GM12873 (cell line): Measurements from ENCODE around the gene PNPLA7.

Experiments
- TF ChIP-seq, protein P1 (sequence below): IDR thresholded peaks from 2 replicates; pipeline ENCODE4 v1.5.1; 2012; ENCODE audit warnings: low read depth, mild to moderate bottlenecking, moderate library complexity, low read length, control low read depth; ENCODE audit not compliant: insufficient read depth; ENCODE audit errors: missing control alignments

The PNPLA7 gene

DNA sequence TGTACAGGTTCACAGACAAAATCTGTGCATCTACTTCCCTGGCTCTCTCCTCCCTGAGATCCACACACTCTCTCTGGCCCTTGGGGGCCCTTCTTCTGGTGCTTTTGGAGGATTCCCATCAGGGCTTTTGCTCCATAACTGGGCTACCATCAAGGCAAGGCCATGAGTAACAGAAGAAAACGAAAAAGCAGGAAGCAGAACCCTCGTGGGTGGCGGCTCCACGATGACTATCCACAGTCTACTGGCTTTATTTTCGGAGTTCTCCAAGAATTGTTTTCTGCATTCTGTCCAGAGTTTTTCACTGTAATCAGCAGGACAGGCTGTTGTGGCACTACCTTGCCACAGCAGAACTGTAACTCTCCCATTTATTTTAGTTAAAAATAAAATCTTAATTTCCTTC is 19.9 kb downstream of the PNPLA7 start:
- TF ChIP-seq, protein P1, sequence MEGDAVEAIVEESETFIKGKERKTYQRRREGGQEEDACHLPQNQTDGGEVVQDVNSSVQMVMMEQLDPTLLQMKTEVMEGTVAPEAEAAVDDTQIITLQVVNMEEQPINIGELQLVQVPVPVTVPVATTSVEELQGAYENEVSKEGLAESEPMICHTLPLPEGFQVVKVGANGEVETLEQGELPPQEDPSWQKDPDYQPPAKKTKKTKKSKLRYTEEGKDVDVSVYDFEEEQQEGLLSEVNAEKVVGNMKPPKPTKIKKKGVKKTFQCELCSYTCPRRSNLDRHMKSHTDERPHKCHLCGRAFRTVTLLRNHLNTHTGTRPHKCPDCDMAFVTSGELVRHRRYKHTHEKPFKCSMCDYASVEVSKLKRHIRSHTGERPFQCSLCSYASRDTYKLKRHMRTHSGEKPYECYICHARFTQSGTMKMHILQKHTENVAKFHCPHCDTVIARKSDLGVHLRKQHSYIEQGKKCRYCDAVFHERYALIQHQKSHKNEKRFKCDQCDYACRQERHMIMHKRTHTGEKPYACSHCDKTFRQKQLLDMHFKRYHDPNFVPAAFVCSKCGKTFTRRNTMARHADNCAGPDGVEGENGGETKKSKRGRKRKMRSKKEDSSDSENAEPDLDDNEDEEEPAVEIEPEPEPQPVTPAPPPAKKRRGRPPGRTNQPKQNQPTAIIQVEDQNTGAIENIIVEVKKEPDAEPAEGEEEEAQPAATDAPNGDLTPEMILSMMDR = no peak

DNA sequence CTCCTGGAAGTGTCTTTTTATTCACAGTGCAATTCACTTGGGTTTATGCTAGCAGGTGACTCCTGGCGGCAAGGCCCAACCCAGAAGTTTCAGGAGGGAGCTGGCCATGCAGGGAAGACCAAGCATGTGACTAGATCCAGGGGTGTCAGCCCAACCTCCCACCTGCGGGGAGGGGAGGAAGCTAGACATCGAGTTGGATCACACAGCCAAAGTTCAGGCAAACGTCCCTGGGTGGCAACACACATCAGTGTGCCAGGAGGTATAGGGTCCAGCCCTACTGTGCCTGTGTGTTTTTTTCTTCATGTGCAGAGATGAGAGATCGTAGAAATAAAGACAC is 25.3 kb downstream of the PNPLA7 start:
- TF ChIP-seq, protein P1 = no peak

DNA sequence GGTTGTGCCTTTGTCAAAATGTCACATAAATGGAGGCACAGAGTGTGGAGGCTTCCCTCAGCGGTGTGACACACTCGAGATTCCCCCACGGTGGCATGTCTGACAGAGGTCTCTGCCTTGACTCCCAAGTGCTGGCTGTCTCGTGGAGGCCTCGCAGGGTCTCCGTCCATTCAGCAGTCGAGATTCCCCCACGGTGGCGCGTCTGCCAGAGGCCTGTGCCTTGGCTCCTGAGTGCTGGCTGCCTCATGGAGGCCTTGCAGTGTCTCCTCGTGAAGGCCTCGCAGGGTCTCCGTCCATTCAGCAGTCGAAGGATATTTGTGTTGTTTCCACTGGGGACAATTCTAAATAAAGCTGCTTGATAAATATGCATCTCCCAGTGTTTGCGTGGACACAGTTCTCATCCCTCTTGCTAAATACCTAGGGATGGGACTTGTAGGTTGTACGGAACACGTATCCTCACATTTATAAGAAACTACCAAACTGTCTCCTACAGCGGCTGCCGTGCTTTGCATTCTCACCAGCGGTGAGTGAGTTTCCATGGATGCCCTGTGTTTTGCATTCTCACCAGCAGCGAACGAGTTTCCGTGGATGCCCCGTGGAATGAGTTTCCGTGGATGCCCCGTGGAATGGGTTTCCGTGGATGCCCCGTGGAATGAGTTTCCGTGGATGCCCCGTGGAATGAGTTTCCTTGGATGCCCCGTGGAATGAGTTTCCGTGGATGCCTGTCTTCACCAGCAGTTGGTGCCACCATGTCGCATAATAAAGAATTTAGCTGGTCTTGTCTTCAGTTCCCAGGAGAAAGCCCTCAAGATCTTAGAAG is 25.8 kb downstream of the PNPLA7 start:
- TF ChIP-seq, protein P1 = no peak

DNA sequence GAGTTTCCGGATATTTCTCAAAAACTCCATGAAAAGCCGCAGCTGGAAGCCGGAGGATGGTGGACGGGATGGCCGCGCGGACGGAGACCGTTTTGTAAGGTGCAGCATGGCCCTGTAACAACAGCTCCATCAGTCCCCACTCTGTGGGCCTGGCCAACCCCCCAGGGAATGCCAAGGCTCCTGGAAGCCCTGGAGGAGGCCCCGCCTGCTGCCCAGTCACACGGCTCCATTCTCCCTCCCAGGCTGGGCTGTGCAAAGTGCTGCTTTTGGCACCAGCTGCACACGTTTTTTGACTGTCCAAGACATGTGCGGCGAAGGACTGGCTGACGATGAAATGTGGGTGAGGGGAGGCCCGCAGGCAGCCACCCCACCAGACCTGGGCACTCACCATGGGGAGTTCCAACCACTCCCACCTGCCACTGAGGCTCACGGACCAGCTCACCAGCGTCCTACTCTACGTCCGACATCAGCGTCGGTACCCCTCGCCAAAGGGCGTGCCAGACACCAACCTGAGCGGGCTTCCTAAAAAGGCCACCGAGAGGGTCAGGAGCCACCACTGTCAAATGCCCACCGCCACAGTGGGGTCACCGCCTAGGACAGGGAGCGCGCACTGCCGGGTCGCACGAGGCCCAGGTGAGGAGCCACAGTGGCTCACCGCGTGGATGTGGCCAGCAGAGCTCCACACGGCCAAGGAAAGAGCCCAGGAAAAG is 27.3 kb downstream of the PNPLA7 start:
- TF ChIP-seq, protein P1 = no peak

DNA sequence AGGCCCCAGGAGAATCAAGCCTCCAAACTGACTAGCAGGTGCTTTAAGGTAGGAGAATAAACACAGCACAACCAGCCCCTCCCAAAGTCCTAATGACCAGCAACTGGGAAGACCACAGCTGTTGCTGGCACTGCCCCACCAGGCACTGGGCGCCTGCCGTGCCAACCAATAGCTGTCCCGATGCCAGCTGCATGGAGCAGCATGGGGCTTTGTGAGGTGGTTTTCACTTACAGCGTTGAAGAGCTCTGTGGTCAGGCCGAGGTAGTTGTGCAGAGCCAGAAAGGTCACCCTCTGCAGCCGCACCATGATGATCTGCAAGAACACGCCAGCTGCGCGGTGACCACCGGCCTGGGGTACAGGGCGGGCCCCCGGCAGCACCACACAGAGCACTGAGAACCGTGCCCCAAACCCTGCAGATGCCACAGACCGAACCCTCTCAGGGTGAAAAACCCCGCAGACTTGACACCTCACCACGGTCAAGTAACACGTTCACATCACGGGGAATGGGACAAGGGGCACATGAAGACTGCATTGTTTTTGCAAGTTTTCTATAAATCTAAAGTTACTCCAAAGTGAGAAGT is 28.7 kb downstream of the PNPLA7 start:
- TF ChIP-seq, protein P1 = no peak

DNA sequence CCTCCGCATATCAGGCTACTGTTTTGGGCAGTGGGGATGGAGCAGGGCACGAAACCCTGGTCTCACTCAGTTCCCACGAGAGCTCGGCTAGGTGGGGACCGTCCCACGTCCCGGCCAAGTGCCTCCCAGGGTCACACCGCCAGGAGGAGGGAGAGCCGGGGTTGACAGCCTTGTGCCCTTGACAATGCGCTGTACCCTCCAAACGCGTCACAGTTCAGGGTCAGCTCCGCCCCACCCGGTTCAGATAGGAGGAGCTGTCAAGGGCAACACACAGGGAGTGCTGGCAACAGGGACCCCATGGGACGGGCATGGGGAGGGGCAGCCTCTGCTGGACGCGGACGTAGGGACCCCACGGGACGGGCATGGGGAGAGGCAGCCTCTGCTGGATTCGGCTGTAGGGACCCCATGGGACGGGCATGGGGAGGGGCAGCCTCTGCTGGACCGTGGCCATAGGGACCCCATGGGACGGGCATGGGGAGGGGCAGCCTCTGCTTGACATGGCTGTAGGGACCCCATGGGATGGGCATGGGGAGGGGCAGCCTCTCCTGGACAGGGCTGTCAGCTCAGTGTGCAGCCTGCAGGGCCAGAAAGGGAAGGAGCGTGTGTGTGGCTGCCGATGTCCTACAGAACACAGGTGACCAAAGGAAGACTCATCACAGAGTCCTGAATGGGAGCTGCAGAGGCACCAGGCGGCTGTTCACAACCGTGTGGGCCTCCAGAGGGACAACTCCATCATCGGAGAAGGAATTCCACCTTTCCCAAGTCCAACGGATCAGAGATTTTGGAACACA is 29.4 kb downstream of the PNPLA7 start:
- TF ChIP-seq, protein P1 = no peak
